SKM-1 treated with dmso at 0.1 percent for 144 hours (cell line): Measurements from ENCODE around the gene CCDC88A.
"Not testable (repeated sequence)": the region's sequence is repeated elsewhere in the genome, so short reads cannot be mapped to it uniquely, and the experiment has no call there.

Experiments used
- DNase-seq: peaks from one replicate; lab custom pipeline; 2025; ENCODE audit not compliant: unreplicated experiment; lab: John Stamatoyannopoulos, UW

The CCDC88A gene

DNA sequence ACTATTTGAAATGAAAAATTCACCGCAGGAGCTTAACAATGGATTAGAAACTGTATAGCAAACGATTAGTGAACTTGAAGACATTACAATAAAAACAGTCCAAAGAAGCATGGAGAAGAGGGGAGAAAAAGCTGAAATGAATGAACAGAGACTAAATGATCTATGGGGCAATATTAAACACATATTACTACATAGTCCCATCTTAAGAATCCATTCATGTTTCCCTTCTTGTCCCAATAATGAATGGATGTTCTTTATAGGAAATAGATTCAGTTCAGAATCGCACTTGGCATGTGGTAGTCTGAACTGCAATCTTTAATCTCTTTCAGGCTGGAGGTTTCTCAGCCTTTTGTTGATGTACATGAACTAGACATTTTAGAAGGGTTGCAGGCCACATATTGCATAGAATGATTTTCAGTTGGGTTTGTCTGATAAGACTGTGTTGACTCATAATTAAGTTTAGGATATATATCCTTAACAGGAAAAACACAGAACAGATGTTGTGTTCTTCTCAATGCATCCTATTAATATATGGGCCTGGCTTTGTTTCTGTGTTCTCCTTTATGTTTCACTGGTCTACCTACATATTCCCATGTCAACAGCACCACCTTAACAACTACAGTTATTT, 27.9 kb downstream of the CCDC88A start:
- DNase-seq: no peak

DNA sequence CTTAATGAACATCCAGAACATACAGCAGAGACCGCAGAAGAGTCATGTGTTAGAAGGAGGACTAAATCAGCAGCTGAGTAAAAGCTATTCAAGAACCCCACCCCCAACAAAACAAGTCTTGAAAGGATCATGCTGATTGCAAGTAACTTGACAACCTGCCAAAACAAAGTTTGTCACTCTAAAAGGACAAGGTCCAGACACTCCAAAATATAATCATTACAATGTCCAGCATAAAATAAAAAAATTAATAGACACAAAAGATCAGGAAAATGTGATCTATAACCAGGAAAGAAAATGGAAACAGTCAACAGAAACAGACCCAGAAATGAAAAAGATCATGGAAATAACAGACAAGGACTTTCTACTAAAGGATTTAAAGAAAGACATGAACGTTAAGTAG, 28.5 kb downstream of the CCDC88A start:
- DNase-seq: no peak

DNA sequence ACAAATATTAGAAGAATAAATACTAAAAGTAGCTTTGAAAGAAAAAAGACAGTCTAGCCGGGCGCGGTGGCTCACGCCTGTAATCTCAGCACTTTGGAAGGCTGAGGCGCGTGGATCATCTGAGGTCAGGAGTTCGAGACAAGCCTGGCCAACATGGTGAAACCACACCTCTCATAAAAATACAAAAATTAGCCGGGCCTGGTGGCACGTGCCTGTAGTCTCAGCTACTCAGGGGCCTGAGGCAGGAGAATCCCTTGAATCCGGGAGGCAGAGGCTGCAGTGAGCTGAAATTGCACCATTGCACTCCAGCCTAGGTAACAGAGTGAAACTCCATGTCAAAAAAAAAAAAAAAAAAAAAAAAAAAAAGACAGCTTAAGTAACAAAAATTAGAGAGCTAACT, 34.1 kb downstream of the CCDC88A start:
- not testable (repeated sequence) for DNase-seq

DNA sequence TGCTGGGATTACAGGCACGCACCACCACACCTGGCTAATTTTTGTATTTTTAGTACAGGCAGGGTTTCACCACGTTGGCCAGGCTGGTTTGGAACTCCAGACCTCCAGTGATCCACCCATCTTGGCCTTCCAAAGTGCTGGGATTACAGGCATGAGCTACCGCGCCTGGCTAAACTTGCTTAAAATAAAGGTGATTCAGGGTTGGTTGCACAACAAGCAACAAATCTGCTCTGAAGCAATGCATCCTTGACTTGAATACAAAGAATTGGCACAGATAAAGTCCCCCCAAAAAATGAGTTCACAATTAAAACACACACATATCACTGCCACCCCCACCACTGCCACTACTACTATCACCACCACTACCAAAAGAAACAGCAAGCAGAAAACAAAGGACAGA, 34.9 kb downstream of the CCDC88A start:
- no peak for DNase-seq

DNA sequence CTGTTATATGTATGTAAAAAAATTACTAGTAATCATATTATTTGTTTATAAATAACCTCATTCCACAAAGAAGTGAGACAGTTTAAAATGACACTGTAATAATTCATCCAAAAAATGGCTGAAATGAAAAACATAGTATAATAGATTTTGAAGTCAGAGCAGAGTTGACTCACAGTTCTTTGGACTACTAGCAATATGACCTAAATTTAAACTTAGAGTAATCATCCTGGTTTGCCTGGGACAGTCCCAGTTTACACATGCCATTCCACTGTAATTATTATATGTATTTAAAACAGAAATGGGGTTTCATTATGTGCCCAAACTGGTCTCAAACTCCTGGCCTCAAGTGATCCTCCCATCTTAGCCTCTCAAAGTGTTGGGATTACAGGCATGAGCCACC, 48.3 kb downstream of the CCDC88A start:
- DNase-seq: no peak

DNA sequence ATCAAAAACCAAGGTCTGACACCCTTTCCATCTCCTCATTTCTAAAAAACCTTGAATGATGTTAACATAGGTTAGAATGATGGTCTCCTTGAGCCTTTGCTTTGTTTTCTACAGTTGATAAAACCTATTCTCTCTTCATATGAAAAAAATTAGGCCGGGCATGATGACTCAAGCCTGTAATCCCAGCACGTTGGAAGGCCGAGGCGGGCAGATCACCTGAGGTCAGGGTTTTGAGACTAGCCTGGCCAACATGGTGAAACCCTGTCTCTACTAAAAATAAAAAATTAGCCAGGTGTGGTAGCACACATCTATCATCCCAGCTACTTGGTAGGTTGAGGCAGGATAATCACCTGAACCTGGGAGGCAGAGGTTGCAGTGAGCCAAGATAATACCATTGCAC, 49.4 kb downstream of the CCDC88A start:
- DNase-seq: no peak

DNA sequence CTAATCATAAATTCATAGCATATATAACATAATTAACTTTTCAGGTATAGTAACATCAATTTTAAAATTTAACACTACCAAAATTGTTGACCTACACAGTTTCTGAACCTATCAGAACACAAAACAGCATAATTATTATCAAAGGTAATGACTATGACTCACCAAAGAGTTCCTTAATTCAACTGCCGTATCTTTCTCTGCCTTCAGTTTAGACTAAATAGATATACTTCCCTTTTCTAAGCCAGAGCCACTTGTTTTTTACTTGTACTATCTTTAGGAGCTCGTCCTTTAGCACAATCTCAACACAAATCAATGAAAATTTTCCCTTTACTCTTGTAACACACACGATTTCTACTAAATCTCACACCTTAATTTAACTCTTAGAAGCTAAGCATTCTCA, 54.4 kb downstream of the CCDC88A start:
- peak; percentile 47 for DNase-seq

DNA sequence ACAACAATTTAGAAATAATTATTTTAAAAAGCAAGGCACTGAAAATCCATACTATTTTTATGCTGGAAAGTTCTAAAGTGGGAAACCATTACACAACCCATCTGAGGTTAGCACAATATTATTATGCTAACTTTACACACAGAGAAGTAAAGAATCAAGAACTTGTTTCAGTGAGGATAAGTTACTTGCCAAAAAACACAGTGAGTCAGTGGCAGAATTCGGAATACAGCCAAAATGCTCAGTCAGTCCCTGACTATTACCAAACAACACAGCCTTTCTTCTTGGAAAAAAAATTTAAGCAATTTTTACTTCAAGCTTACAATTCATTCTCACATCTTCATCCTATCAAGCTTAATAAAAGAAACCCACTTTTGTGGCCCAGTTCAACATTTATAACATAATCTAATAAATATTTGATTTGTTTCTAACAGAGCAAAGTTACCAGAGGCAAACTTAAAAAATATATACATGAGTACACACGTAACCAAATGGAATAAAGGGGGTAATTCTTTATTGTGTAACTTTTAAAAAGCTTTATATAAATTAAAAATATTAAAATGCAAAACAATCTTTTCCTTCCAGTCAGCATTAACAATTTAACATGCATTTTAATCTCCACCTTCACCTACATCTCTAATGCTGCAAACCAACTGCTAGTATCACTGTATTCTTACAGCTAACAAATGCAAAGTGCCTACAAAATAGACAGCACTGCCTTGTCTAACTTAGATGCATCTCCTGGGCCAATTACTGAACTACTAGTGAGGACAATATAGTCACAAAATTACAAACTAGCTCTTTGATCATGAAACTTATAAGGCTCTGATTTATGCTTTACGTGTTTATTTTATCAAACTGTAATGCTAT, 55.2 kb downstream of the CCDC88A start:
- DNase-seq: no peak

DNA sequence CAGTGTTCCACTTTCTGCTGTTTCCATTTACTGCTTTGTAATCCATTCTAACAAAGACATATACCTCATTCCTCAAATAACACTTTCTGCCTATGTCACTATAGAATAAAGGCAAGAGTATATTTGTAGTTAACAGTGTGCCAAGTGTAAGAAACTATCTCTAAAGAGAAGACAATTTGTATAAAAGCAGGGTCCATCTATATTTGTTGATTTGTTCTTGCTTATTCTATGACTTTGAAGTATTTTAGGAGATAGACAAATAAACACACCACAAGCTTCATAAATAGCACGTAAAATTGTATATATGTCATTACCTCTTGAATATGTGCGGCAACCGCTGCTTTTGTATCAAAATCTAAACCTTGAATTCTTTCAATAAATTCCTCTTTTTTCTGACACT, 56.0 kb downstream of the CCDC88A start:
- DNase-seq: no peak

DNA sequence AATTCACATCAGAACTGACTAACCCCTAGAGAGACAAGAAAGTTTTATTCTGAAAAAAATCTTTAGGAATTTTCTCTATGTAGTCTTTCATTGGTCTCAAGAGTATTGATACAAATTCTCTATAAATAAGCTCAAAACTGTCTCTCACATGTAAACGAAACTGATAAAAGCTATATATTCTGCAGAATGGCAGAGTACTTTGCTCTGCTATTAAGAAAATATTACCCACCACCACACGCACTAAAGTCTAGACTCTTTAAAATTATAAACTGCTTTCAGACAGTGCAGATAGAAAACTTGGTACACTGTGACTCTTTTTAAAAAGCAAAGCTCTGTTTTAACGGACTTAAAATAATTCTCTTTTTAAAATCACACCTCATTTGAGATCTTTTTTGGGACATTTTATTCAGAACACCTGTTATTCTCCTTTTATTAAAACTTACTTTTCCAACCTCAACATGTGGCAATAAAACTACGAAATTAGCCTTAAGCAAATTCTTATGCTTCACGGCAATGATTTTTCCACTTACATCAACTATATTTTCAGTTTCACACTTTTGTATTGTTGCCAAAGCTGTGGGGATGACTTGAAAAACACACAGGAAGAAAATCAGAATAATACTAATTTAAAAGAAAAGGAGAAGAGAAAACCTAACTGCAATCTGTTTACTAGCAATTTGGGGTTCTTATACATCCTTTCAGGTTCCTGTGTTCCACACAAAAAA, 58.0 kb downstream of the CCDC88A start:
- no peak for DNase-seq

DNA sequence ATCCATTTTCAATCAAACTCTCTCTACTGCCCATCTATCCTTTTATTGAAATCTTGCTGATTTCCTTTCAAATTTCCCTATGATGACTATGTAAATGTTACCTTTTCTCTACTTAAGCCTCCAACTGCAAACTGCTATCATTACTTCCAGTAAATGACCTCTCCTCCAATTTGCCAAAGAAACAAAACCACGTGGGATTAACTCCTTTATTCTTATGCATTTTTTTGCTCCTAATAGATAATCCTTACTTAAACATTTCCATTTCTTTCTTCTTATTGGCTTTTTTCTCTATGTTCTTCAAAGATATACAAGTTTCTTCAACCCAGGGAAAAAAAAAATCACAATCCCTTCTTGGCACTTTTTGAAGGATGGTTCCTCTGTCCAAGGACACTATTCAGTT, 61.2 kb downstream of the CCDC88A start:
- DNase-seq: no peak

DNA sequence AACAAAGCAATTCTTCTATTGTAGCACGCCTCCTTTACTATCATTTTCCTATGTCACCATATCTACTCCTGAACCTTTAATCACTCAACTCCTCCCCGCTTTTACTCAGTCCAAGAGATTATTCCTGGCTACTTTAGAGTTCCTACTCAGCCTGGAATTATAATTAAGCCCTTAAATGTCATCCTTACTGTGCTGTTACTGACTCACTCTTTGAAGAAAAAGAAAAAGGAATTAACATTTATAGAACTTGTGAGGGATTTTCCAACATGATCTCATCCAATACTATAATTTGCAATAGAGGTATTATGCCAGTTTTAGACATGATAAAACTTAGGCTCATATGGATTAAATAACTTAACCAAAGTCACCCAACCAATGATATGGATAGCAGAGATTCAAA, 61.7 kb downstream of the CCDC88A start:
- no peak for DNase-seq

DNA sequence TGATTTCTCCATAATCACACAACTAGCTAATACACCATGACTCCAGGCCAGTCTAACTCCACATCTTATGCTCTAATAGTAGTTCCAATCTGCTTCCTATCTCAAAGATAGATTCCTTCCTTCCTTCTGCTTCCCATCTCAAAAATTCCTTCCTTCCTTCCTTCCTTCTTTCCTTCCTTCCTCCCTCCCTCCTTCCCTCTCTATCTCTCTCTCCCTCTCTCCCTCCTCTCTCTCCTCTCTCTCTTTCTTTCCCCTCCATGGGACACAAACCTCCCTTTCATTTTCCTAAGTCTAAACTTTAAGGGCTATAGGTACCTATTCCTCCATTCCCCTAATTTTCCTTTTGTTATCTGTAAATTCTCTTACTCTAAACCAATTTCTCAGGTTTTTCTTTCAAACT, 62.5 kb downstream of the CCDC88A start:
- DNase-seq: no peak

DNA sequence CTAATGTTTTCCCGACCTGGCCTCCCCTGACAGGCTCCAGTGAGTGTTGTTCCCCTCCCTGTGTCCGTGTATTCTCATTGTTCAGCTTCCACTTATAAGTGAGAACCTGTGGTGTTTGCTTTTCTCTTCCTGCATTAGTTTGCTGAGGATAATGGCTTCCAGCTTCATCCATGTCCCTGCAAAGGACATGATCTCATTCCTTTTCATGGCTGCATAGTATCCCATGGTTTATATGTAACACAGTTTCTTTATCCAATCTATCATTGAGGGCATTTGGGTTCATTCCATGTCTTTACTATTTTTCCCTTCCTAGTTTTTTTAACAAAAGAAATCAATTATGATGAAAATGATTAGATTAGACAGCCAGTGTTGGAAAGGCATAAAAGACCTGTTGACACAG, 63.5 kb downstream of the CCDC88A start:
- DNase-seq: not testable (repeated sequence)

DNA sequence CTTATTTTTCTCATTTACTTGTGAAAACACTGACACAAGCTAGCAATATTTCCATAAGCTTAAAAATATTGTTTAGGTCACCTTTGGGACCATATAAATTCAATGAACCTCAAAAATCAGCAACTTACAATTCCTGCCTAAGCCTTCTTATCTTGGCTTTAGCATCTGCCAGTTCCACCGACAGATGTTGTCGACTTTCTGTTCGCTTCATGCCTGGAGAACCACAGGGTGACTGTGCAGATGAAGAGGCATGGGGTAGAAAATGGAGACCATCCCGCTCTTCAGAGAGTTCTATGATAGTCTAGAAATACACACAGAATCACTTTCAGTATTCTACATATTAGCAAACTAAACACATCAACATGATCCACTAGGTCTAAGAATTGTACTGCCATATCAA, 64.2 kb downstream of the CCDC88A start:
- no peak for DNase-seq

DNA sequence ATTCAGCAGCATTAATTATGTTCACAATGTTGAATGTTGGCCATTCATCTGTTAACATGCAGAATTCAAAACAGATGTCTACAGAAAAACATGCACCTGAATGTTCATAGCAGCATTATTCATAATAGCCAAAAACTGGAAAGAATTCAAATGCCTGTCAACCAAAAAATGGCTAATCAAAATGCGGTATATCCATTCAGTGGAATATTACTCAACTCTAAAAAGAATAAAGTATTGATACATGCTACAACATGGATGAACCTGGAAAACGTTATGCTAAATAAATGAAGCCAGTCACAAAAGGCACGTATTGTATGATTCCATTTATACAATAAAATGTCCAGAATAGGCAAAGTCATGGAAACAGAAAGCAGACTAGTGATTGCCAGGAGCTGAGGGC, 68.0 kb downstream of the CCDC88A start:
- DNase-seq: no peak

DNA sequence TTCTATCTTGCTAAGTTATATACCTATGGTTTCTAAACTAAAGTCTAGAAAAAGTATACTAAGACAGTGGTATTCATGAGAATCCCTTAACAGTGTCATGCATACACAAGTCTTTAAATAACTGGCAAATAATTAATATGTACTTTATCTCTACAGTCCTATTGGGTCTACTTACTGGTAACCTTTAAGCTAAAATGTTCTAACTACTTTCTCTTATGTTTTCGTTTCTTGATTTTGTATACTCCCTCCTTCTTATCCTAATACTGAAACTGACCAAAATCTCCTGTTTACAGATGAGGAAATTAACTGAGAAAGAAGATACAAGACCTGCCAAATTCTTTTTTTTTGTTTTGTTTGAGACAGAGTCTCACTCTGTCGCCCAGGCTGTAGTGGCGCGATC, 74.6 kb downstream of the CCDC88A start:
- DNase-seq: no peak

DNA sequence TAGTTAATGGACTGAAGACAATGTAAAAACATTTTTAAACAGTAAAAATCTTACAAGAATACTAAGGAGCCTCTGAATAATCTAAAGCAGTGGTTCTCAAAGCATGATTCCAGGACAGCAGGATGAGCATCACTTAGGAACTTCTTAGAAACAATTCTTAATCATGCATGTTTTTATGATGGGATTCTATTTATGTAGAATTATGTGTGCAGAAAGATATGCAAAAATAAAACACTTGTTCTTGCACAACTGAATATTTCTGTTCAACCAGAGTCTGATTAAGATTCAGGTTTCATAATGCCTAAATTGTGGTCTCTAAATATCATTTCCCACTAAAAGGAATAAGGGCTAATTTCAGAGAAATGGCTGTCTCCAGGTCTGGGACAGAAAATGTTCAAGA, 81.4 kb downstream of the CCDC88A start:
- DNase-seq: no peak

DNA sequence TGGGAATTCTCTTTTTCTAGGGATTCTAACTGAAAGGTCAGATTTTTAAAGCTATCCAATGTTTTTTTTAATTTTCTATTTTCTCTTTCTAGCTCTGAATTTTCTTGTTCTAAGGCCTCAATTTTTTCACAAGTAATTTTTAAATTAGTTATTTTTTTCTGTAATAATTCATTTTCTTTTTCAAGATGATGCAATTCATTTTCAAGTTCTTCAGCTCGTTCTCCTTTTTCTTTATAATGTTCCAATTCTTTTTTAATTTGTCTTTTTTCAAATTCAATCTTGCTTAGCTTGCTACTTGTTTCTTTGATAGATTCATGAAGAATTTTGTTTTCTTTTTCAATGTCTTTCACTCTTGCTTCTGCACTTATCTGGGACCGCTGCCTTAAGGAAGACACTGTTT, 84.9 kb downstream of the CCDC88A start:
- no peak for DNase-seq

DNA sequence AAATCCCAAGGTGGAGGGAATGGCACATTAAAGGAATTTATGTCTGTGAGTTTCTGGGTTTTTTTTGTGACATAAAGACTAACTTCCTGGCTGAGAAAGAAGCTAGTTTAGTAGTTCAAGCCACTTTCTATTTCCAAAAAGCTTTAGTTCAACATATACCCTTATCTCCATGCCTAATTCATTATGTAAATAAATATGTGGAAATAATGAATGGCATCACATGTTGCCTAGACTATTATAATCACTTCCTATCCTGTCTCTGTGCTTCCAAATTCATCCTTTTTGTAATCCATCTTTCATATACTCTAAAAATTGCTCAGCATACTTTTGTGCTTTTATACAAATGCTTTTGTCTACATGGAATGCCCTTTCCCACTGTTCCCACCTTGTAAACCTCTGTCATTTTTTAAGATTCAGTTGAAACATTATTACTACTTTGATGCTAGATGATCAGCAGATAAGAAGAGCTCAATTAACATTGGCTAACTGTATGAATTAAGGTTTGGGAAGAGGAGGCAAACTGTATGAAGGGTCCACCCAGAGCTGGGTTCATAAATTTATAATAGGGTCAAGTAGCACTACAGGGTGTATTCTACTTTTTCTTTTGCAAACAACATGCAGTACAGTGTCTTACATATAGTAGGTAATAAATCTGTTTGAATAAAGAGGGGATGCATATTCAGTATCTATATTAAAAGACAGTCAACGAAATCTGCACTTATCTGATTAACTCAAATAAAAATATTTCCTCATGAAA, 88.9 kb downstream of the CCDC88A start:
- DNase-seq: no peak

DNA sequence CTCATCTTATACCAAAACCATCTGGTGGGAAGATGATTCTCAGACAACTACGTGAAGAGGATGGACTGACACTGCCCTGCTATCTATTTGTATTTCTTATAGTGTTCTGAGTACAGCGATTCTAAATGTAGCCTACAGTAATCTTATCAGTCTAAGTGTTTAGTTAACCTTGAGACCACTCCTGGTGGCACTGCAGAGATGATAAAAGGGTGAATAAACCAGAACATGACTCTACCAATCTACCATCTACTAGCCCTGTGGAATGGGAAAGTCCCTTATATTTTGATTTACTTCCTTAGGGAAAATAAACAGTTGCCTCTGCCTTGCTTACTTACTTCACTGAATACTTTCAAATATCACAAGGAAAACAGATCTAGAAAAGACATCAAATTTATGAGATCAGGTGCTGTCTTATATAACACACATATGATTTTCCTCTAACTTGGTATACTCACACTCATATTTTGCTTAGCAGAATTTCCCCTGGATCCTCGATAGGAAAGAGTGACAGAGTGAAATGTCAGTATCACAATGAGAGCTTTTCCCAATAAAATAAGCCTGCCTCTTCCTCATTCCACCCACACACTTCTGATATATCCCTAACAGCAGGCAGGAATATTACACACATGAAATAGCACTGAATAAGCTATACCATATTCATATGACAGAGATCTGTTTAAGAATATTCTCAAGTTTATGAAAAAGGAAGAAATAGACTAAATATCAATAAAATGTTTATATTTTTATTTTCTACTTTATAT, 92.0 kb downstream of the CCDC88A start:
- no peak for DNase-seq
